Activated CD8-positive, alpha-beta memory T cell treated with anti-CD3 and anti-CD28 coated beads for 36 hours (primary cell): ENCODE measurements around the gene WDFY3. TPM values are rescaled to one million over a fixed set of nuclear protein-coding genes. Genes with fewer than 3 reads are reported as not detected.

Experiments
- CTCF ChIA-PET: fragments of 350-600 bp; sonication (Branson Sonifier 250); formaldehyde crosslinking; loops from one replicate; lab custom pipeline; 2021; ENCODE audit warnings: antibody characterized with exemption; lab: Charles Lee
- POLR2A ChIA-PET: fragments of 350-600 bp; sonication (Branson Sonifier 250); formaldehyde crosslinking; loops from one replicate; lab custom pipeline; 2021; ENCODE audit warnings: antibody characterized with exemption; lab: Charles Lee
- total RNA-seq, 2 experiments: library from RNA; stranded (reverse); gene quantifications; one replicate each; pipeline ENCODE4 v1.2.3, GENCODE V29; 2021

Gene WDFY3
- total RNA-seq, 2 experiments from 2014 or later: 0.78 to 0.96 TPM

- POLR2A ChIA-PET: no interaction called here
- CTCF ChIA-PET: no interaction called here
Measured at GRCh38 chr4:84753321-84753972, 213.0 kb downstream of the WDFY3 start.

GRCh38 chr4:84751707-84752106 is 214.8 kb downstream of the WDFY3 start:
- POLR2A ChIA-PET: no interaction called here
- CTCF ChIA-PET: interaction anchor here (1.3 kb wide), 1 partner anchor 220 kb away, joined by 3 read pairs; no protein-coding TSS in a partner anchor

GRCh38 chr4:84750960-84751283 is 215.6 kb downstream of the WDFY3 start:
- POLR2A ChIA-PET: no interaction called here
- CTCF ChIA-PET: interaction anchor here (0.8 to 1.3 kb wide), 2 partner anchors 169 to 220 kb away, joined by 3 read pairs; no protein-coding TSS in a partner anchor

GRCh38 chr4:84750260-84750959 is 216.1 kb downstream of the WDFY3 start:
- ChIA-PET POLR2A (no interaction called here), CTCF (interaction anchor here (0.8 kb wide), 1 partner anchor 168 kb away, joined by 3 read pairs; no protein-coding TSS in a partner anchor)

GRCh38 chr4:84740057-84740456 is 226.4 kb downstream of the WDFY3 start:
- ChIA-PET CTCF (no interaction called here), POLR2A (no interaction called here)

- POLR2A ChIA-PET: no interaction called here
- CTCF ChIA-PET: no interaction called here
Measured at GRCh38 chr4:84738622-84739021, 227.9 kb downstream of the WDFY3 start.

GRCh38 chr4:84737656-84738055 is 228.8 kb downstream of the WDFY3 start:
- CTCF ChIA-PET: no interaction called here
- POLR2A ChIA-PET: no interaction called here

GRCh38 chr4:84734037-84734436 is 232.5 kb downstream of the WDFY3 start:
- ChIA-PET CTCF (no interaction called here), POLR2A (no interaction called here)

GRCh38 chr4:84733343-84734033 is 233.0 kb downstream of the WDFY3 start:
- CTCF ChIA-PET: no interaction called here
- POLR2A ChIA-PET: no interaction called here

- ChIA-PET POLR2A (no interaction called here), CTCF (no interaction called here)
Measured at GRCh38 chr4:84730375-84730774, 236.1 kb downstream of the WDFY3 start.

GRCh38 chr4:84727491-84727890 is 239.0 kb downstream of the WDFY3 start:
- POLR2A ChIA-PET: no interaction called here
- CTCF ChIA-PET: no interaction called here

- POLR2A ChIA-PET: no interaction called here
- CTCF ChIA-PET: no interaction called here
Measured at GRCh38 chr4:84726356-84726755, 240.1 kb downstream of the WDFY3 start.

- ChIA-PET POLR2A (no interaction called here), CTCF (no interaction called here)
Measured at GRCh38 chr4:84722720-84723119, 243.8 kb downstream of the WDFY3 start.

GRCh38 chr4:84719115-84719514 is 247.4 kb downstream of the WDFY3 start:
- CTCF ChIA-PET: no interaction called here
- POLR2A ChIA-PET: no interaction called here

GRCh38 chr4:84718699-84719098 is 247.8 kb downstream of the WDFY3 start:
- POLR2A ChIA-PET: no interaction called here
- CTCF ChIA-PET: no interaction called here

GRCh38 chr4:84710548-84710947 is 255.9 kb downstream of the WDFY3 start:
- CTCF ChIA-PET: no interaction called here

GRCh38 chr4:84708406-84709135 is 257.9 kb downstream of the WDFY3 start:
- CTCF ChIA-PET: no interaction called here
- POLR2A ChIA-PET: no interaction called here

More at GRCh38 chr4:84710548-84710947, 255.9 kb downstream of the WDFY3 start:
- POLR2A ChIA-PET: no interaction called here

GRCh38 chr4:84706286-84706685 is 260.2 kb downstream of the WDFY3 start:
- ChIA-PET CTCF (no interaction called here), POLR2A (no interaction called here)

GRCh38 chr4:84699001-84699671 is 267.4 kb downstream of the WDFY3 start:
- POLR2A ChIA-PET: no interaction called here
- CTCF ChIA-PET: no interaction called here
